HEK293 (cell line): Measurements from ENCODE around the gene IFI27L2.

ENCODE experiments used
- CTCF ChIA-PET: fragments of 350-600 bp; formaldehyde crosslinking; extraction: SDS; loops from one replicate; lab custom pipeline; 2021; ENCODE audit warnings: antibody characterized with exemption; lab: Yijun Ruan, JAX
- POLR2A ChIA-PET: fragments of 300-600 bp; formaldehyde crosslinking; extraction: SDS; loops from one replicate; lab custom pipeline; 2020; ENCODE audit warnings: antibody characterized with exemption, inconsistent platforms; lab: Yijun Ruan, JAX
- H3K27ac ChIP-seq: fragments of 200-500 bp; sonication (Bioruptor generic); 2 replicates; pipeline ENCODE4 v1.5.1; 2014; ENCODE audit warnings: low read depth, low read length, control low read depth, inconsistent platforms; ENCODE audit errors: extremely low read depth
- H3K36me3 ChIP-seq, 2 experiments: fragments of 200-500 bp in 1 of 2; sonication (Bioruptor generic) in 1 of 2; 1 replicate in 1 of 2; 2 replicates in 1 of 2; pipeline ENCODE4 v1.5.1; 2014 to 2017; ENCODE audit warnings: inconsistent platforms in 2 of 2, low read length in 2 of 2; ENCODE audit not compliant: control insufficient read depth in 2 of 2, insufficient read depth in 1 of 2
- H3K4me1 ChIP-seq: fragments of 200-500 bp; sonication (Bioruptor generic); 2 replicates; pipeline ENCODE4 v1.5.1; 2014; ENCODE audit warnings: mild to moderate bottlenecking, low read length, inconsistent platforms; ENCODE audit not compliant: control insufficient read depth, insufficient read depth
- H3K4me3 ChIP-seq: 2 replicates; pipeline ENCODE4 v1.5.1; 2011; ENCODE audit warnings: low read depth, mild to moderate bottlenecking, control low read depth, low read length, moderate library complexity
- H3K9me3 ChIP-seq: fragments of 200-500 bp; sonication (Bioruptor generic); 2 replicates; pipeline ENCODE4 v1.5.1; 2014; ENCODE audit warnings: low read depth, low read length, inconsistent platforms; ENCODE audit not compliant: control insufficient read depth, insufficient read depth
- GLIS1 ChIP-seq: fragments of 450-650 bp; formaldehyde crosslinking; IDR thresholded peaks from 2 replicates; pipeline ENCODE4 v1.5.1; 2016; ENCODE audit warnings: missing biosample characterization, missing genetic modification characterization
- KLF9 ChIP-seq: fragments of 450-650 bp; formaldehyde crosslinking; IDR thresholded peaks from 2 replicates; pipeline ENCODE4 v1.5.1; 2016; ENCODE audit warnings: missing biosample characterization, missing genetic modification characterization, low read depth
- ZFP69B ChIP-seq: fragments of 450-650 bp; formaldehyde crosslinking; IDR thresholded peaks from 2 replicates; pipeline ENCODE4 v1.5.1; 2016; ENCODE audit warnings: missing biosample characterization, missing genetic modification characterization
- ZNF341 ChIP-seq: fragments of 450-650 bp; formaldehyde crosslinking; IDR thresholded peaks from 2 replicates; pipeline ENCODE4; 2016; ENCODE audit warnings: low read depth, missing biosample characterization, missing genetic modification characterization
- ZNF423 ChIP-seq: fragments of 450-650 bp; formaldehyde crosslinking; IDR thresholded peaks from 2 replicates; pipeline ENCODE4 v1.5.1; 2016; ENCODE audit warnings: missing biosample characterization, missing genetic modification characterization
- ZNF629 ChIP-seq: fragments of 450-650 bp; formaldehyde crosslinking; IDR thresholded peaks from 2 replicates; pipeline ENCODE4 v1.5.1; 2017; ENCODE audit warnings: missing biosample characterization, missing genetic modification characterization
- ZNF791 ChIP-seq: fragments of 450-650 bp; formaldehyde crosslinking; IDR thresholded peaks from 2 replicates; pipeline ENCODE4 v1.5.1; 2016; ENCODE audit warnings: missing biosample characterization, missing genetic modification characterization
- TF ChIP-seq, protein P1 (sequence below): fragments of 450-650 bp; formaldehyde crosslinking; IDR thresholded peaks from 2 replicates; pipeline ENCODE4 v1.5.0; 2017; ENCODE audit warnings: missing biosample characterization, missing genetic modification characterization, borderline replicate concordance
- TF ChIP-seq, protein P2 (sequence below): fragments of 450-650 bp; formaldehyde crosslinking; IDR thresholded peaks from 2 replicates; pipeline ENCODE4 v1.5.1; 2016; ENCODE audit warnings: missing biosample characterization, missing genetic modification characterization
- TF ChIP-seq, protein P3 (sequence below): fragments of 450-650 bp; formaldehyde crosslinking; IDR thresholded peaks from 2 replicates; pipeline ENCODE4 v1.5.1; 2016; ENCODE audit warnings: missing biosample characterization, missing genetic modification characterization
- TF ChIP-seq, protein P4 (sequence below): fragments of 450-650 bp; formaldehyde crosslinking; conservative IDR thresholded peaks from 2 replicates; pipeline ENCODE4 v1.5.1; 2016; ENCODE audit warnings: low read depth, missing biosample characterization, missing genetic modification characterization
- TF ChIP-seq, protein P5 (sequence below): fragments of 450-650 bp; IDR thresholded peaks from 2 replicates; pipeline ENCODE4 v1.5.1; 2018; ENCODE audit warnings: missing biosample characterization, missing genetic modification characterization
- TF ChIP-seq, protein P6 (sequence below): fragments of 450-650 bp; formaldehyde crosslinking; IDR thresholded peaks from 2 replicates; pipeline ENCODE4 v1.5.1; 2017; ENCODE audit warnings: missing biosample characterization, mild to moderate bottlenecking, missing genetic modification characterization, moderate library complexity

IFI27L2 gene

DNA sequence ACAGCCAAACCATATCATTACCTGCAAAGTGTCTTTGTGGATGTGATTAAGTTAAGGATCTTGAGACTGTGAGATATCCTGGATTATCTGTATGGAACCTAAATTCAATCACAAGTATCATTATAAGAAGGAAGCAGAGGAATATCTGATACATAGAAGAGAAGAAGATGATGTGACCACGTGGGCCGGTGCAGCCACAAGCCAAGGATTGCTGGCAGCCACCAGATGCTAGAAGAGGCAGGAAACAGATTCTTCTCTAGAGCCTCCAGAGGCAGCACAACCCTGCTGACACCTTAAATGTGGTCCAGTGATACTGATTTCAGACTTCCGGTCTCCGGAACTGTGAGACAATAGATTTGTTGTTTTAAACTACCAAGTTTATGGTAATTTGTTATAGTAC is 6.1 kb upstream of the IFI27L2 start:
- Histone ChIP-seq H3K4me3 (no peak overlapping the region), H3K36me3 (no peaks in the 10 kb centered on the region), H3K4me1 (no peaks in the 10 kb centered on the region), H3K27ac (no peak overlapping the region), H3K9me3 (no peaks in the 10 kb centered on the region)
- TF ChIP-seq, protein P1, sequence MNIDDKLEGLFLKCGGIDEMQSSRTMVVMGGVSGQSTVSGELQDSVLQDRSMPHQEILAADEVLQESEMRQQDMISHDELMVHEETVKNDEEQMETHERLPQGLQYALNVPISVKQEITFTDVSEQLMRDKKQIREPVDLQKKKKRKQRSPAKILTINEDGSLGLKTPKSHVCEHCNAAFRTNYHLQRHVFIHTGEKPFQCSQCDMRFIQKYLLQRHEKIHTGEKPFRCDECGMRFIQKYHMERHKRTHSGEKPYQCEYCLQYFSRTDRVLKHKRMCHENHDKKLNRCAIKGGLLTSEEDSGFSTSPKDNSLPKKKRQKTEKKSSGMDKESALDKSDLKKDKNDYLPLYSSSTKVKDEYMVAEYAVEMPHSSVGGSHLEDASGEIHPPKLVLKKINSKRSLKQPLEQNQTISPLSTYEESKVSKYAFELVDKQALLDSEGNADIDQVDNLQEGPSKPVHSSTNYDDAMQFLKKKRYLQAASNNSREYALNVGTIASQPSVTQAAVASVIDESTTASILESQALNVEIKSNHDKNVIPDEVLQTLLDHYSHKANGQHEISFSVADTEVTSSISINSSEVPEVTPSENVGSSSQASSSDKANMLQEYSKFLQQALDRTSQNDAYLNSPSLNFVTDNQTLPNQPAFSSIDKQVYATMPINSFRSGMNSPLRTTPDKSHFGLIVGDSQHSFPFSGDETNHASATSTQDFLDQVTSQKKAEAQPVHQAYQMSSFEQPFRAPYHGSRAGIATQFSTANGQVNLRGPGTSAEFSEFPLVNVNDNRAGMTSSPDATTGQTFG (tag by site-specific recombination), result no peak
- TF ChIP-seq, protein P2, sequence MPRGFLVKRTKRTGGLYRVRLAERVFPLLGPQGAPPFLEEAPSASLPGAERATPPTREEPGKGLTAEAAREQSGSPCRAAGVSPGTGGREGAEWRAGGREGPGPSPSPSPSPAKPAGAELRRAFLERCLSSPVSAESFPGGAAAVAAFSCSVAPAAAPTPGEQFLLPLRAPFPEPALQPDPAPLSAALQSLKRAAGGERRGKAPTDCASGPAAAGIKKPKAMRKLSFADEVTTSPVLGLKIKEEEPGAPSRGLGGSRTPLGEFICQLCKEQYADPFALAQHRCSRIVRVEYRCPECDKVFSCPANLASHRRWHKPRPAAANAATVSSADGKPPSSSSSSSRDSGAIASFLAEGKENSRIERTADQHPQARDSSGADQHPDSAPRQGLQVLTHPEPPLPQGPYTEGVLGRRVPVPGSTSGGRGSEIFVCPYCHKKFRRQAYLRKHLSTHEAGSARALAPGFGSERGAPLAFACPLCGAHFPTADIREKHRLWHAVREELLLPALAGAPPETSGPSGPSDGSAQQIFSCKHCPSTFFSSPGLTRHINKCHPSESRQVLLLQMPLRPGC (tag by site-specific recombination), result no peak
- TF ChIP-seq, protein P3, sequence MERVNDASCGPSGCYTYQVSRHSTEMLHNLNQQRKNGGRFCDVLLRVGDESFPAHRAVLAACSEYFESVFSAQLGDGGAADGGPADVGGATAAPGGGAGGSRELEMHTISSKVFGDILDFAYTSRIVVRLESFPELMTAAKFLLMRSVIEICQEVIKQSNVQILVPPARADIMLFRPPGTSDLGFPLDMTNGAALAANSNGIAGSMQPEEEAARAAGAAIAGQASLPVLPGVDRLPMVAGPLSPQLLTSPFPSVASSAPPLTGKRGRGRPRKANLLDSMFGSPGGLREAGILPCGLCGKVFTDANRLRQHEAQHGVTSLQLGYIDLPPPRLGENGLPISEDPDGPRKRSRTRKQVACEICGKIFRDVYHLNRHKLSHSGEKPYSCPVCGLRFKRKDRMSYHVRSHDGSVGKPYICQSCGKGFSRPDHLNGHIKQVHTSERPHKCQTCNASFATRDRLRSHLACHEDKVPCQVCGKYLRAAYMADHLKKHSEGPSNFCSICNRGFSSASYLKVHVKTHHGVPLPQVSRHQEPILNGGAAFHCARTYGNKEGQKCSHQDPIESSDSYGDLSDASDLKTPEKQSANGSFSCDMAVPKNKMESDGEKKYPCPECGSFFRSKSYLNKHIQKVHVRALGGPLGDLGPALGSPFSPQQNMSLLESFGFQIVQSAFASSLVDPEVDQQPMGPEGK (tag by site-specific recombination), result no peak
- TF ChIP-seq GLIS1 (no peak), ZNF629 (tag by site-specific recombination) (no peak), ZNF423 (tag by site-specific recombination) (no peak), ZNF341 (tag by site-specific recombination) (no peak), KLF9 (tag by site-specific recombination) (no peak), ZFP69B (no peak), ZNF791 (tag by site-specific recombination) (no peak)
- TF ChIP-seq, protein P4, sequence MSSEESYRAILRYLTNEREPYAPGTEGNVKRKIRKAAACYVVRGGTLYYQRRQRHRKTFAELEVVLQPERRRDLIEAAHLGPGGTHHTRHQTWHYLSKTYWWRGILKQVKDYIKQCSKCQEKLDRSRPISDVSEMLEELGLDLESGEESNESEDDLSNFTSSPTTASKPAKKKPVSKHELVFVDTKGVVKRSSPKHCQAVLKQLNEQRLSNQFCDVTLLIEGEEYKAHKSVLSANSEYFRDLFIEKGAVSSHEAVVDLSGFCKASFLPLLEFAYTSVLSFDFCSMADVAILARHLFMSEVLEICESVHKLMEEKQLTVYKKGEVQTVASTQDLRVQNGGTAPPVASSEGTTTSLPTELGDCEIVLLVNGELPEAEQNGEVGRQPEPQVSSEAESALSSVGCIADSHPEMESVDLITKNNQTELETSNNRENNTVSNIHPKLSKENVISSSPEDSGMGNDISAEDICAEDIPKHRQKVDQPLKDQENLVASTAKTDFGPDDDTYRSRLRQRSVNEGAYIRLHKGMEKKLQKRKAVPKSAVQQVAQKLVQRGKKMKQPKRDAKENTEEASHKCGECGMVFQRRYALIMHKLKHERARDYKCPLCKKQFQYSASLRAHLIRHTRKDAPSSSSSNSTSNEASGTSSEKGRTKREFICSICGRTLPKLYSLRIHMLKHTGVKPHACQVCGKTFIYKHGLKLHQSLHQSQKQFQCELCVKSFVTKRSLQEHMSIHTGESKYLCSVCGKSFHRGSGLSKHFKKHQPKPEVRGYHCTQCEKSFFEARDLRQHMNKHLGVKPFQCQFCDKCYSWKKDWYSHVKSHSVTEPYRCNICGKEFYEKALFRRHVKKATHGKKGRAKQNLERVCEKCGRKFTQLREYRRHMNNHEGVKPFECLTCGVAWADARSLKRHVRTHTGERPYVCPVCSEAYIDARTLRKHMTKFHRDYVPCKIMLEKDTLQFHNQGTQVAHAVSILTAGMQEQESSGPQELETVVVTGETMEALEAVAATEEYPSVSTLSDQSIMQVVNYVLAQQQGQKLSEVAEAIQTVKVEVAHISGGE, result no peak
- TF ChIP-seq, protein P5, sequence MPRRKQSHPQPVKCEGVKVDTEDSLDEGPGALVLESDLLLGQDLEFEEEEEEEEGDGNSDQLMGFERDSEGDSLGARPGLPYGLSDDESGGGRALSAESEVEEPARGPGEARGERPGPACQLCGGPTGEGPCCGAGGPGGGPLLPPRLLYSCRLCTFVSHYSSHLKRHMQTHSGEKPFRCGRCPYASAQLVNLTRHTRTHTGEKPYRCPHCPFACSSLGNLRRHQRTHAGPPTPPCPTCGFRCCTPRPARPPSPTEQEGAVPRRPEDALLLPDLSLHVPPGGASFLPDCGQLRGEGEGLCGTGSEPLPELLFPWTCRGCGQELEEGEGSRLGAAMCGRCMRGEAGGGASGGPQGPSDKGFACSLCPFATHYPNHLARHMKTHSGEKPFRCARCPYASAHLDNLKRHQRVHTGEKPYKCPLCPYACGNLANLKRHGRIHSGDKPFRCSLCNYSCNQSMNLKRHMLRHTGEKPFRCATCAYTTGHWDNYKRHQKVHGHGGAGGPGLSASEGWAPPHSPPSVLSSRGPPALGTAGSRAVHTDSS, result no peak
- TF ChIP-seq, protein P6, sequence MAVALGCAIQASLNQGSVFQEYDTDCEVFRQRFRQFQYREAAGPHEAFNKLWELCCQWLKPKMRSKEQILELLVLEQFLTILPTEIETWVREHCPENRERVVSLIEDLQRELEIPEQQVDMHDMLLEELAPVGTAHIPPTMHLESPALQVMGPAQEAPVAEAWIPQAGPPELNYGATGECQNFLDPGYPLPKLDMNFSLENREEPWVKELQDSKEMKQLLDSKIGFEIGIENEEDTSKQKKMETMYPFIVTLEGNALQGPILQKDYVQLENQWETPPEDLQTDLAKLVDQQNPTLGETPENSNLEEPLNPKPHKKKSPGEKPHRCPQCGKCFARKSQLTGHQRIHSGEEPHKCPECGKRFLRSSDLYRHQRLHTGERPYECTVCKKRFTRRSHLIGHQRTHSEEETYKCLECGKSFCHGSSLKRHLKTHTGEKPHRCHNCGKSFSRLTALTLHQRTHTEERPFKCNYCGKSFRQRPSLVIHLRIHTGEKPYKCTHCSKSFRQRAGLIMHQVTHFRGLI (tag by site-specific recombination), result no peak
- CTCF ChIA-PET, result no interaction called here
- POLR2A ChIA-PET, result no interaction called here
